IMR-90 (cell line): Measurements from ENCODE around the gene PPL. TPM values are rescaled to one million over a fixed set of nuclear protein-coding genes. Genes with fewer than 3 reads are reported as not detected.

Source experiments
- ATAC-seq: fragments of 200-7000 bp; cut with Tn5 transposase; 2 replicates; pipeline ENCODE4 v1.9.1; 2020; ENCODE audit warnings: low read depth, mild to moderate bottlenecking, moderate library complexity
- BruUV-seq: library from RNA; stranded (reverse); fragments of 400-500 nt; replicated peaks from 2 replicates; lab custom pipeline; 2021; lab: Mats Ljungman, UMichigan
- CTCF ChIA-PET: fragments of 300-600 bp; formaldehyde crosslinking; extraction: SDS; loops from one replicate; lab custom pipeline; 2021; ENCODE audit warnings: antibody characterized with exemption; lab: Yijun Ruan, JAX
- POLR2A ChIA-PET: fragments of 300-600 bp; sonication (Branson Sonifier 250); formaldehyde crosslinking; loops from one replicate; lab custom pipeline; 2022; ENCODE audit warnings: antibody characterized with exemption; ENCODE audit not compliant: unreplicated experiment; lab: Charles Lee
- DNase-seq: peaks from one replicate; pipeline ENCODE4 v3.0.0; 2013
- H2AFZ ChIP-seq: replicated peaks from 2 replicates; pipeline ENCODE3; 2013; ENCODE audit warnings: low read length, mild to moderate bottlenecking; ENCODE audit not compliant: poor library complexity
- H2AK5ac ChIP-seq: 2 replicates; pipeline ENCODE4 v1.6.1; 2013; ENCODE audit warnings: low read depth, low read length, inconsistent platforms
- H2AK9ac ChIP-seq: replicated peaks from 2 replicates; pipeline ENCODE3; 2013; ENCODE audit warnings: mild to moderate bottlenecking, low read depth, low read length, moderate library complexity; ENCODE audit not compliant: poor library complexity
- H2BK120ac ChIP-seq: 2 replicates; pipeline ENCODE4 v1.6.1; 2013; ENCODE audit warnings: low read depth, low read length, inconsistent platforms
- H2BK15ac ChIP-seq: 3 replicates; pipeline ENCODE4 v1.6.1; 2013; ENCODE audit warnings: low read depth, low read length, inconsistent platforms
- H2BK20ac ChIP-seq: 2 replicates; pipeline ENCODE4 v1.6.1; 2013; ENCODE audit warnings: low read depth, mild to moderate bottlenecking, inconsistent platforms, low read length, moderate library complexity
- H2BK5ac ChIP-seq: 2 replicates; pipeline ENCODE4 v1.6.1; 2013; ENCODE audit warnings: mild to moderate bottlenecking, low read depth, low read length, inconsistent platforms; ENCODE audit not compliant: poor library complexity, severe bottlenecking
- H3K14ac ChIP-seq: replicated peaks from 2 replicates; pipeline ENCODE4 v1.6.1; 2013; ENCODE audit warnings: low read depth, low read length, inconsistent platforms
- H3K18ac ChIP-seq: 2 replicates; pipeline ENCODE4 v1.6.1; 2013; ENCODE audit warnings: low read depth, low read length, control low read depth
- H3K23ac ChIP-seq: 2 replicates; pipeline ENCODE4 v1.6.1; 2013; ENCODE audit warnings: low read depth, low read length, inconsistent platforms
- H3K27ac ChIP-seq: 2 replicates; pipeline ENCODE4 v1.5.1; 2013; ENCODE audit warnings: mild to moderate bottlenecking, control low read depth, low read length; ENCODE audit not compliant: insufficient read depth
- H3K27me3 ChIP-seq: 2 replicates; pipeline ENCODE4 v1.6.1; 2013; ENCODE audit warnings: low read length; ENCODE audit not compliant: control insufficient read depth, insufficient read depth
- H3K36me3 ChIP-seq: 2 replicates; pipeline ENCODE4 v1.6.1; 2013; ENCODE audit warnings: low read length, mixed read lengths; ENCODE audit not compliant: control insufficient read depth, insufficient read depth
- H3K4ac ChIP-seq: 2 replicates; pipeline ENCODE4 v1.6.1; 2013; ENCODE audit warnings: low read depth, low read length, inconsistent platforms
- H3K4me1 ChIP-seq: 2 replicates; pipeline ENCODE4 v1.6.1; 2013; ENCODE audit warnings: low read length, mixed read lengths; ENCODE audit not compliant: control insufficient read depth, insufficient read depth
- H3K4me2 ChIP-seq: 2 replicates; pipeline ENCODE4 v1.6.1; 2013; ENCODE audit warnings: low read depth, mild to moderate bottlenecking, control low read depth, low read length, moderate library complexity
- H3K4me3 ChIP-seq: 2 replicates; pipeline ENCODE4 v1.5.1; 2013; ENCODE audit warnings: low read depth, mild to moderate bottlenecking, control low read depth, low read length, moderate library complexity; ENCODE audit not compliant: insufficient read depth
- H3K56ac ChIP-seq: 2 replicates; pipeline ENCODE4 v1.6.1; 2013; ENCODE audit warnings: low read length, inconsistent platforms; ENCODE audit not compliant: insufficient read depth; ENCODE audit errors: extremely low read depth
- H3K79me1 ChIP-seq, 2 experiments: 2 replicates each; pipeline ENCODE4 v1.6.1; 2013; ENCODE audit warnings: low read length in 2 of 2, inconsistent platforms in 1 of 2, low read depth in 1 of 2
- H3K9ac ChIP-seq: 2 replicates; pipeline ENCODE4 v1.6.1; 2013; ENCODE audit warnings: low read depth, low read length, control low read depth
- H3K9me1 ChIP-seq: 2 replicates; pipeline ENCODE4 v1.6.1; 2013; ENCODE audit warnings: low read length, inconsistent platforms; ENCODE audit not compliant: insufficient read depth
- H3K9me3 ChIP-seq: 2 replicates; pipeline ENCODE4 v1.6.1; 2013; ENCODE audit warnings: low read length; ENCODE audit not compliant: control insufficient read depth, insufficient read depth
- H4K20me1 ChIP-seq: 2 replicates; pipeline ENCODE4 v1.6.1; 2013; ENCODE audit warnings: low read length, inconsistent platforms; ENCODE audit not compliant: insufficient read depth
- H4K5ac ChIP-seq: 2 replicates; pipeline ENCODE4 v1.6.1; 2013; ENCODE audit warnings: mild to moderate bottlenecking, low read depth, low read length, control low read depth
- H4K8ac ChIP-seq, 2 experiments: 2 replicates each; pipeline ENCODE4 v1.6.1; 2013; ENCODE audit warnings: low read depth in 2 of 2, low read length in 2 of 2, control low read depth in 1 of 2, inconsistent platforms in 1 of 2
- H4K91ac ChIP-seq: 2 replicates; pipeline ENCODE4 v1.6.1; 2013; ENCODE audit warnings: low read depth, low read length, inconsistent platforms; ENCODE audit not compliant: insufficient read depth
- BHLHE40 ChIP-seq: fragments of 150-350 bp; IDR thresholded peaks from 2 replicates; pipeline ENCODE4 v1.6.1; 2016; ENCODE audit warnings: mild to moderate bottlenecking, low read depth, low read length
- CEBPB ChIP-seq: IDR thresholded peaks from 2 replicates; pipeline ENCODE4 v1.6.1; 2012; ENCODE audit warnings: low read depth, low read length, improper control_type of control experiment
- CHD1 ChIP-seq: IDR thresholded peaks from 2 replicates; pipeline ENCODE4 v1.6.1; 2012; ENCODE audit warnings: low read depth, low read length, improper control_type of control experiment
- ELK1 ChIP-seq: fragments of 150-350 bp; IDR thresholded peaks from 2 replicates; pipeline ENCODE4 v1.6.1; 2016; ENCODE audit warnings: low read depth, mild to moderate bottlenecking, low read length, moderate library complexity, borderline replicate concordance
- FOS ChIP-seq: fragments of 150-350 bp; IDR thresholded peaks from 2 replicates; pipeline ENCODE4 v1.6.1; 2016; ENCODE audit warnings: low read depth, low read length
- MAFK ChIP-seq: IDR thresholded peaks from 2 replicates; pipeline ENCODE4 v1.6.1; 2012; ENCODE audit warnings: low read depth, low read length, improper control_type of control experiment
- MAZ ChIP-seq: IDR thresholded peaks from 2 replicates; pipeline ENCODE4 v1.6.1; 2012; ENCODE audit warnings: low read depth, mild to moderate bottlenecking, low read length, improper control_type of control experiment, moderate library complexity, borderline replicate concordance
- MXI1 ChIP-seq: IDR thresholded peaks from 2 replicates; pipeline ENCODE4 v1.6.1; 2012; ENCODE audit warnings: low read depth, mild to moderate bottlenecking, low read length, moderate library complexity, borderline replicate concordance
- NFE2L2 ChIP-seq: fragments of 150-350 bp; IDR thresholded peaks from 2 replicates; pipeline ENCODE4 v1.6.1; 2016; ENCODE audit warnings: low read depth, mild to moderate bottlenecking, low read length
- POLR2A ChIP-seq: IDR thresholded peaks from 2 replicates; pipeline ENCODE4 v1.6.1; 2012; ENCODE audit warnings: mild to moderate bottlenecking, low read depth, low read length
- RAD21 ChIP-seq: IDR thresholded peaks from 2 replicates; pipeline ENCODE4 v1.6.1; 2012; ENCODE audit warnings: low read length, improper control_type of control experiment
- RCOR1 ChIP-seq: IDR thresholded peaks from 2 replicates; pipeline ENCODE4 v1.6.1; 2012; ENCODE audit warnings: mild to moderate bottlenecking, low read length, improper control_type of control experiment; ENCODE audit not compliant: insufficient replicate concordance
- RFX5 ChIP-seq: IDR thresholded peaks from 2 replicates; pipeline ENCODE4 v1.8.0; 2012; ENCODE audit warnings: low read depth, mild to moderate bottlenecking, low read length, moderate library complexity
- SMC3 ChIP-seq: fragments of 150-350 bp; IDR thresholded peaks from 2 replicates; pipeline ENCODE4 v1.6.1; 2016; ENCODE audit warnings: low read depth, mild to moderate bottlenecking, antibody characterized with exemption, low read length, moderate library complexity
- USF2 ChIP-seq: fragments of 150-350 bp; IDR thresholded peaks from 2 replicates; pipeline ENCODE4 v1.6.1; 2017; ENCODE audit warnings: mild to moderate bottlenecking, antibody characterized with exemption, low read length, low read depth
- WGBS, 2 experiments: methylation state at CpG; one replicate each; pipeline versions ENCODE4 v1.1.5 to v1.1.7; 2013; ENCODE audit warnings: missing lambda C conversion rate in 2 of 2; ENCODE audit not compliant: insufficient read length in 1 of 2; ENCODE audit errors: extremely low coverage in 2 of 2; 5-methylcytosine and 5-hydroxymethylcytosine counted together
- dilution Hi-C: fragments of 300-500 bp; cut with HindIII; formaldehyde crosslinking; loops from one replicate; pipeline ENCODE4 v1.14.3; 2018; ENCODE audit warnings: low sequenced_read_pairs; ENCODE audit not compliant: unreplicated experiment
- in situ Hi-C: fragments of 300-500 bp; cut with MboI; formaldehyde crosslinking; loops from 3 replicates; pipeline ENCODE4 v1.14.3; 2019; ENCODE audit warnings: low sequenced_read_pairs, inconsistent platforms, mixed read lengths
- intact Hi-C: fragments of 100-400 bp; cut with micrococcal nuclease; formaldehyde crosslinking; loops from 2 replicates; pipeline ENCODE4 v1.10.0; 2022
- polyA plus RNA-seq, 3 experiments: library from polyadenylated mRNA; depleted of rRNA; stranded (reverse); fragments of >200 nt; gene quantifications; 2 replicates each; pipeline ENCODE4 v1.2.3, GENCODE V29; 2012; ENCODE audit warnings: low replicate concordance in 1 of 3
- total RNA-seq: library from RNA; depleted of rRNA; stranded (reverse); fragments of >200 nt; gene quantifications from 2 replicates; pipeline ENCODE4 v1.2.3, GENCODE V29; 2012
- TF ChIP-seq, protein P1 (sequence below): conservative IDR thresholded peaks from 2 replicates; pipeline ENCODE4 v1.5.1; 2012; ENCODE audit warnings: mild to moderate bottlenecking, low read depth, low read length, improper control_type of control experiment

PPL gene
- total and polyA plus RNA-seq, 2 of the 4 experiments (the other 2 are of a cell fraction) = 0.34 to 0.36 TPM

DNA sequence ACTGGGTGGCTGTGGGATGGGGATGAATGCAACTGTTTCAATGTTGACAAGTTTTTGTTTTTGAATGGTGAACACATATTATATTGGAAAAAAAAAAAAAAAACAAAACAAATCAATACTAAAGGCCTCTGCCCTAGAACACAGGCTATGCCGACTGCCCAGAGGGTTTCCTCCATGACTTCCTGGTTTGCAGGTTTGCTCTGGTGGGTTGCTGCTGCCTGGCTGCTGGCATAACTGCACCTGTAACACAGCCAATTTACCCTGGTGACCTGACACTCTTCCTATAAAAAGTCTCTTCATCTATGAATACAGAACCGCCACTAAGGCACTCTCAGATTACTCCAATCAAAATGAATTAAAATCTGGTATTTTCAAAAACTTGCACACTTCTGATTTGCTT, 100.2 kb downstream of the PPL start:
- WGBS, 2 experiments = no CpG with 5 or more reads among the region's 2 CpGs
- POLR2A ChIA-PET = no interaction called here

More for the DNA sequence above, 100.2 kb downstream of the PPL start:
- no peak overlapping the region for H2AK5ac ChIP-seq
- no peaks in the 10 kb centered on the region for H3K4me1 ChIP-seq
- dilution Hi-C loops (no loop called here), in situ Hi-C loops (no loop called here), intact Hi-C loops (no loop called here)
- DNase-seq (no peak), ATAC-seq (no peak)
- no peak overlapping the region for H3K27ac ChIP-seq
- no peaks in the 10 kb centered on the region for H3K9me3 ChIP-seq
- no peak overlapping the region for H2BK5ac ChIP-seq
- H2AK9ac ChIP-seq = no peak overlapping the region
- H3K9ac ChIP-seq = no peak overlapping the region
- peaks cover 26% of the 10 kb centered on the region for H4K20me1 ChIP-seq
- H2BK15ac ChIP-seq = no peak overlapping the region
- H3K56ac ChIP-seq = no peak overlapping the region
- peaks cover 62% of the 10 kb centered on the region for H3K36me3 ChIP-seq
- no peak overlapping the region for H3K4ac ChIP-seq
- no peak overlapping the region for H3K4me2 ChIP-seq
- no peak overlapping the region for H2BK120ac ChIP-seq
- no peak overlapping the region for H3K23ac ChIP-seq
- H2AFZ ChIP-seq = no peak overlapping the region
- TF ChIP-seq MAZ = no peak
- TF ChIP-seq ELK1 = no peak
- TF ChIP-seq RFX5 = no peak
- TF ChIP-seq BHLHE40 = no peak
- TF ChIP-seq, protein P1, sequence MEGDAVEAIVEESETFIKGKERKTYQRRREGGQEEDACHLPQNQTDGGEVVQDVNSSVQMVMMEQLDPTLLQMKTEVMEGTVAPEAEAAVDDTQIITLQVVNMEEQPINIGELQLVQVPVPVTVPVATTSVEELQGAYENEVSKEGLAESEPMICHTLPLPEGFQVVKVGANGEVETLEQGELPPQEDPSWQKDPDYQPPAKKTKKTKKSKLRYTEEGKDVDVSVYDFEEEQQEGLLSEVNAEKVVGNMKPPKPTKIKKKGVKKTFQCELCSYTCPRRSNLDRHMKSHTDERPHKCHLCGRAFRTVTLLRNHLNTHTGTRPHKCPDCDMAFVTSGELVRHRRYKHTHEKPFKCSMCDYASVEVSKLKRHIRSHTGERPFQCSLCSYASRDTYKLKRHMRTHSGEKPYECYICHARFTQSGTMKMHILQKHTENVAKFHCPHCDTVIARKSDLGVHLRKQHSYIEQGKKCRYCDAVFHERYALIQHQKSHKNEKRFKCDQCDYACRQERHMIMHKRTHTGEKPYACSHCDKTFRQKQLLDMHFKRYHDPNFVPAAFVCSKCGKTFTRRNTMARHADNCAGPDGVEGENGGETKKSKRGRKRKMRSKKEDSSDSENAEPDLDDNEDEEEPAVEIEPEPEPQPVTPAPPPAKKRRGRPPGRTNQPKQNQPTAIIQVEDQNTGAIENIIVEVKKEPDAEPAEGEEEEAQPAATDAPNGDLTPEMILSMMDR = no peak
- no peak for TF ChIP-seq USF2
- no peak for TF ChIP-seq MAFK
- TF ChIP-seq FOS = no peak
- no peak for TF ChIP-seq RCOR1
- no peak for TF ChIP-seq CEBPB
- TF ChIP-seq NFE2L2 = no peak
- no peak for TF ChIP-seq CHD1
- no peak for TF ChIP-seq RAD21
- no peak for TF ChIP-seq SMC3
- no peak for TF ChIP-seq MXI1
- TF ChIP-seq POLR2A = no peak
- H3K27me3 ChIP-seq = no peaks in the 10 kb centered on the region
- no peak overlapping the region for H3K14ac ChIP-seq
- H3K9me1 ChIP-seq = no peaks in the 10 kb centered on the region
- CTCF ChIA-PET = no interaction called here
- BruUV-seq = no TSS peak
- no peak overlapping the region for H3K4me3 ChIP-seq
- H4K91ac ChIP-seq = no peak overlapping the region
- peaks cover 45 to 66% of the 10 kb centered on the region in 2 experiments for H3K79me1 ChIP-seq
- H4K5ac ChIP-seq = no peak overlapping the region
- H4K8ac ChIP-seq = no peak overlapping the region
- H2BK20ac ChIP-seq = no peak overlapping the region
- no peak overlapping the region for H3K18ac ChIP-seq
